Esophagus muscularis mucosa (tissue), 4 donors: ENCODE results near the gene VKORC1L1. TPM values are rescaled to one million over a fixed set of nuclear protein-coding genes. Genes with fewer than 3 reads are reported as not detected.

Experiments used
- DNase-seq: peaks from one replicate; pipeline ENCODE4 v3.0.0-alpha.2; 2017; ENCODE audit errors: extremely low spot score
- H3K27ac ChIP-seq, 4 donors: fragments of 200-600 bp; sonication (generic); replicated peaks in 1 of 4; 1 replicate in 3 of 4; 2 replicates in 1 of 4; pipeline ENCODE4 v1.5.1; 2016 to 2019; ENCODE audit warnings: mild to moderate bottlenecking in 1 of 4
- H3K27me3 ChIP-seq, 4 donors: fragments of 200-600 bp; sonication (generic); one replicate each; pipeline versions ENCODE4 v1.5.1 to v1.6.0; 2016 to 2019
- H3K36me3 ChIP-seq, 4 donors: fragments of 200-600 bp; sonication (generic); one replicate each; pipeline ENCODE4 v1.5.1; 2016 to 2019
- H3K4me1 ChIP-seq, 4 donors: fragments of 200-600 bp; sonication (generic); one replicate each; pipeline ENCODE4 v1.5.1; 2016 to 2019
- H3K4me3 ChIP-seq, 4 donors: fragments of 200-600 bp; sonication (generic); 1 replicate in 2 of 4; 2 replicates in 2 of 4; pipeline ENCODE4 v1.5.1; 2016 to 2019; ENCODE audit warnings: mild to moderate bottlenecking in 4 of 4, moderate library complexity in 1 of 4
- H3K9me3 ChIP-seq, 4 donors: fragments of 200-600 bp; sonication (generic); 1 replicate in 3 of 4; 2 replicates in 1 of 4; pipeline ENCODE4 v1.5.1; 2016 to 2019
- CTCF ChIP-seq, 3 experiments: fragments of 200-600 bp in 2 of 3; fragments of 450-650 bp in 1 of 3; sonication (generic) in 2 of 3; IDR thresholded peaks; one replicate each; pipeline ENCODE4 v1.5.1; 2017 to 2019; ENCODE audit warnings: antibody characterized with exemption in 3 of 3, mild to moderate bottlenecking in 2 of 3, moderate library complexity in 1 of 3
- EP300 ChIP-seq: sonication (generic); formaldehyde crosslinking; IDR thresholded peaks from one replicate; pipeline ENCODE4 v1.6.1; 2017; ENCODE audit warnings: antibody characterized with exemption
- POLR2A ChIP-seq: fragments of 450-650 bp; IDR thresholded peaks from one replicate; pipeline ENCODE4 v1.6.1; 2017; ENCODE audit warnings: antibody characterized with exemption, moderate library complexity, mild to moderate bottlenecking, low read depth
- POLR2AphosphoS5 ChIP-seq, 2 donors: sonication (generic); formaldehyde crosslinking; IDR thresholded peaks; one replicate each; pipeline ENCODE4 v1.6.1; 2017; ENCODE audit warnings: antibody characterized with exemption in 2 of 2
- WGBS: methylation state at CpG from one replicate; pipeline ENCODE4 v1.1.5; 2018; 5-methylcytosine and 5-hydroxymethylcytosine counted together
- intact Hi-C: fragments of 100-400 bp; cut with DNase I; formaldehyde crosslinking; loops from one replicate; pipeline ENCODE4 v1.15.1; 2023
- total RNA-seq, 4 donors: library from RNA; depleted of rRNA; stranded (reverse); fragments of >200 nt; gene quantifications; one replicate each; pipeline versions ENCODE4 v1.1.0 to v1.2.1, GENCODE V29; 2016

VKORC1L1 gene
- total RNA-seq, 4 donors from 2014 or later = 23.7 to 30.1 (median 26.1) TPM

GRCh38 chr7:65923316-65923715, 50.4 kb downstream of the VKORC1L1 start:
- no peak overlapping the region for H3K27ac ChIP-seq
- TF ChIP-seq CTCF (IDR thresholded peaks at IDR 0.05) = no peak
- TF ChIP-seq EP300 = no peak
- TF ChIP-seq POLR2A = no peak
- TF ChIP-seq POLR2AphosphoS5 (IDR thresholded peaks at IDR 0.05) = no peak
- peaks cover 0 to 4% (median 0%) of the 10 kb centered on the region in 4 donors for H3K4me1 ChIP-seq
- no peak overlapping the region for H3K4me3 ChIP-seq
- no peaks in the 10 kb centered on the region for H3K9me3 ChIP-seq
- no peak for DNase-seq
- no peaks in the 10 kb centered on the region for H3K36me3 ChIP-seq
- 92% methylated on average over 4 of the region's 4 CpGs for WGBS
- H3K27me3 ChIP-seq = no peaks in the 10 kb centered on the region
- intact Hi-C loops = no loop called here

- no peak overlapping the region for H3K27ac ChIP-seq
- H3K4me1 ChIP-seq = peaks cover 0 to 4% (median 0%) of the 10 kb centered on the region in 4 donors
- TF ChIP-seq POLR2A (no peak), CTCF (IDR thresholded peaks at IDR 0.05) (no peak), EP300 (no peak), POLR2AphosphoS5 (IDR thresholded peaks at IDR 0.05) (no peak)
- intact Hi-C loops = no loop called here
- H3K36me3 ChIP-seq = no peaks in the 10 kb centered on the region
- no peak for DNase-seq
- no peaks in the 10 kb centered on the region for H3K27me3 ChIP-seq
- 75% methylated on average over 4 of the region's 4 CpGs for WGBS
- H3K4me3 ChIP-seq = no peak overlapping the region
- no peaks in the 10 kb centered on the region for H3K9me3 ChIP-seq
Measured at GRCh38 chr7:65924193-65924592, 51.3 kb downstream of the VKORC1L1 start.

- WGBS = 65% methylated on average over 3 of the region's 3 CpGs
- no peaks in the 10 kb centered on the region for H3K36me3 ChIP-seq
- no peak for TF ChIP-seq POLR2AphosphoS5 (IDR thresholded peaks at IDR 0.05)
- TF ChIP-seq CTCF (IDR thresholded peaks at IDR 0.05) = no peak
- TF ChIP-seq POLR2A = no peak
- TF ChIP-seq EP300 = no peak
- no peak for DNase-seq
- no peak overlapping the region for H3K27ac ChIP-seq
- intact Hi-C loops = no loop called here
- H3K27me3 ChIP-seq = no peaks in the 10 kb centered on the region
- no peaks in the 10 kb centered on the region for H3K9me3 ChIP-seq
- no peak overlapping the region for H3K4me3 ChIP-seq
- peaks cover 0 to 4% (median 0%) of the 10 kb centered on the region in 4 donors for H3K4me1 ChIP-seq
Measured at GRCh38 chr7:65925040-65925439, 52.2 kb downstream of the VKORC1L1 start.

GRCh38 chr7:65926588-65926987, 53.7 kb downstream of the VKORC1L1 start:
- Histone ChIP-seq H3K27ac (no peak overlapping the region), H3K27me3 (no peaks in the 10 kb centered on the region), H3K9me3 (no peaks in the 10 kb centered on the region), H3K36me3 (no peaks in the 10 kb centered on the region), H3K4me1 (peaks cover 0 to 4% (median 0%) of the 10 kb centered on the region in 4 donors), H3K4me3 (no peak overlapping the region)
- no peak for DNase-seq
- TF ChIP-seq CTCF (IDR thresholded peaks at IDR 0.05) (no peak), EP300 (no peak), POLR2A (no peak)
- intact Hi-C loops = no loop called here
